HPDE6-E6E7 (cell line): ENCODE data around the gene MGAT5.
A peak's percentile ranks its signal among the peaks of the same experiment; 100 is the strongest.

Experiments used
- DNase-seq: peaks from one replicate; pipeline ENCODE4 v3.0.0; 2011; ENCODE audit warnings: missing footprints; ENCODE audit errors: extremely low spot score

Gene MGAT5

GRCh38 chr2:134253804-134254203, at the start of gene MGAT5:
Gene MGAT5 (plus strand): TSS chr2:134254072. CDS start chr2:134254404, 332 bp downstream.
- DNase-seq, result no peak

- no peak for DNase-seq
These were observed 48.8 kb upstream of the MGAT5 start for GRCh38 chr2:134205087-134205486.

DNA sequence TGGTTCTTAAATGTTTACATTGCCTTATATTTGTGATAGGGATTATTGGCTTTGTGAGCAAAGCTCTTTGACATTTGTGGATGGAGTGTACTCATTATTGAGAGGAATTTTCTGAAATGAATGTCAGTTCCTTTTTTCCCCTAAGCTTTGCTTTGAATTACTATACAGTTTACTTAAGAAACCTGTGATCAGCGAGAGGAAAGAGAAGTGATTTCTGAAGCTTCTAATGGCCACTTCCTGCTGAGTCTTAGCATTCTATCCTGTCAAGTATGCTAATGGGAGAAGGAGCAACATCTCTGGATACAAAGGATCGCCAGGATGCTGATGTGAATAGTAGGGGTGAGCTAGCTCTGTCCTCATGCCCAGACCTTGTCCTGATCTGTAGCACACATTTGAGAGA, 47.8 kb upstream of the MGAT5 start:
- DNase-seq, result no peak

GRCh38 chr2:134206573-134206972, 47.3 kb upstream of the MGAT5 start:
- DNase-seq, result no peak

GRCh38 chr2:134207589-134208209, 46.2 kb upstream of the MGAT5 start:
- peak; percentile 58 for DNase-seq

GRCh38 chr2:134208825-134209224, 45.0 kb upstream of the MGAT5 start:
- DNase-seq, result no peak

DNA sequence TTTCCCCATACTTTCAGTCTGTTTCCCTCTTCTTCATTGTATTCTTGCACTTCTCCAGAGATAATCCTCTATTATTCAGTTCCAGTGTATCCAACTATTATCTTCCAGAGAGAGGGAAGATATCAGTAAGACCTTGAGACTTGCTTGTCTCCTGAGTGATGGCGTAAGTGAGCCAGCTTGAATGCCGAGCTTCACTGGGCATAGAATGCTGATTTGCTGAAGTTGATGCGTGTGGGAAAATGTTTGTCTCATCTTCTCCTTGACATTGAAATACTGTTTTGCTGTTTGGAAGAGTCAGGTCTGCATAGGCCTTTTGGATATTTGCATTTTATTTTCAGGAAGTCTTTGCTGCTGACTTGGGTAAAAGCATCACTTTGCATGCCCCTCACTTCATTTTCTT, 41.1 kb upstream of the MGAT5 start:
- DNase-seq, result no peak

GRCh38 chr2:134216152-134216829, 37.6 kb upstream of the MGAT5 start:
- DNase-seq, result peak; percentile 60

DNA sequence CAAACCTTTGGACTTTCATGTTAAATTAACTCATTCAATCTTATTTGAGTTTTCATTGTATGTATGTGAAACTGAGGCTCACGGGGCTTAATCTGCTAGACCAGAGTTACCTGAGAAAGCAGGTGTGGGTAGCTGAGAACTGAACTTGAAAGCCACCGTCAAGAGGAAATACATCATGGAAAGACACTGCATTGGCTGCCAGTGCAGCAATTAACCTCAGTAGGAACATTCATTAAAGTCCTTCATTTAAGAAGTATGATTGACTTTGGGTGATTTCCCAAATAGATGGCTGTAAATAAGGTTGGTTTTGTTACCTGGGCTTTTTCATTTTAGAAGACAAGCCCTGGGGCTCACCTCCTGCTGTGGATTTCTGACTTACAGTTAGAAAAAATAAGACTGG, 36.5 kb upstream of the MGAT5 start:
- DNase-seq, result no peak

- no peak for DNase-seq
These were observed 35.9 kb upstream of the MGAT5 start for GRCh38 chr2:134217924-134218323.

GRCh38 chr2:134218414-134218813, 35.5 kb upstream of the MGAT5 start:
- no peak for DNase-seq

GRCh38 chr2:134218930-134219658, 34.8 kb upstream of the MGAT5 start:
- no peak for DNase-seq

DNA sequence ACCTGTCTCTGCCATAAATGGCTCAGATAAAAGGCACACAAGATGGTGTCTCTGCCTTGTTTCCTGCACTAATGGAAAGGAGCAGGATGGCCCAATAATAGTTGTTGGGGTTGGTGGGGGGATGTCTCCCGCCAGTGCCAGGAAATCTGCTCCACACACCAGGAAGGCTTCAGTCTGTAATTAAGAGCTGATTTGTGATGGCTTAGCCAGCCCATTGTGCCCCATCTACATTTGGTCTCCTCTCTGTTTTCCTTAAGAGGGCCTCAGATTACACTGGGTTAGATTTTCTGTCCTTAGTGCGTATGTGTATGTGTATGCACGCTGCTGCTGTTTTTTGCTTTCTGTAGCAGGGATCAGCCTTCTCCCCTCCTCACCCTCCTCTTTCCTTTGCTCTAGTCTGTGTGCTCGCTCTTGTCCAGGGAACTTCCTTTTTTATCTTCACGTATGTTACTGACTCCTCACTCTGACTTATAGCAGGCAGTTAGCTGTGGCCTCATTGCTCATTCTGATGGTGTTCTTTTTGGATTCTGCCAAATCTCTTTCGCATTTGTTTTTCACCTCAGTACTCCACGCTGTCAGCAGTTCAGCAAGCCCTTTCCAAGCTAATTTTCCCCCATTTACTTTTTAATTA, 33.4 kb upstream of the MGAT5 start:
- DNase-seq, result no peak

GRCh38 chr2:134224005-134224404, 29.9 kb upstream of the MGAT5 start:
- no peak for DNase-seq

GRCh38 chr2:134225173-134225572, 28.7 kb upstream of the MGAT5 start:
- no peak for DNase-seq

DNA sequence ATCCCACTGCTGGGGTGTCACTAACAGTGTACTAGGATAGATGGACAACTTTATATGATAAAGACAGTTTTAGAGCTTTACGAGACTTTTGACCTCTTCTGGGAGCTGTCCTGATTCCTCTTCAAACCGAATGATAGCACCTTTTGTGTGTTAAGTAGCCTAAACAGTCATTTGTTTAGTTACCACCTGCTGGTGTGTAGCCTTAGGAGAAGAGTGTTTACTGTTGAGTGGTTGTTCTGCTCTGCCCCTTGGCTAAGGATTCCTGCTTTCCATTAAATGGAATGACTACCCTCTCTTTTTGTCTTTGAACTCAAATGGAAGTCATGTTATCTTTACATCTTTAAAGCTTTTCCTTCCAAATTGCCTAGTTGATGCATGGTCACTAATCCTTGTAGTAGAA, 28.0 kb upstream of the MGAT5 start:
- no peak for DNase-seq

DNA sequence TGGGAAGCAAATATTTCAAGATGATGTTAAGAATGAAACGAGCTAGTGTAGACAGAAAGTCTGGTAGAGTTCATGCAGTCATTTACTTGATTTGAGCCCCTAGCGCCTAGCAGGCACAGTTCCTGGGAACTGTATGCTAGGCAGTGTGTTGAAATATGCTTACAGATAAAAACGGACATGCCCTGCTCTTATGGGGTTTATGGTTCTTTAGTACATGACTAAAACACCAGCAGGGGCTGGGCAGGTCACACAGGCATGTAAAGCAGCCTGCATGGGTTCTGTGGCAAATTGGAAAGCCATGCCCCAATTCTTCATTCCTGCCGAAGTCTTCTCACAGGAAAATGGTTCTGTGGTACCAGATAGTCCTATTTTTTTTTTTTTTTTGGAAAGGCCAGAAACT, 27.3 kb upstream of the MGAT5 start:
- DNase-seq, result no peak

- DNase-seq, result no peak
These were observed 26.2 kb upstream of the MGAT5 start for GRCh38 chr2:134227666-134228065.

- no peak for DNase-seq
These were observed 25.4 kb upstream of the MGAT5 start for GRCh38 chr2:134228493-134228903.

DNA sequence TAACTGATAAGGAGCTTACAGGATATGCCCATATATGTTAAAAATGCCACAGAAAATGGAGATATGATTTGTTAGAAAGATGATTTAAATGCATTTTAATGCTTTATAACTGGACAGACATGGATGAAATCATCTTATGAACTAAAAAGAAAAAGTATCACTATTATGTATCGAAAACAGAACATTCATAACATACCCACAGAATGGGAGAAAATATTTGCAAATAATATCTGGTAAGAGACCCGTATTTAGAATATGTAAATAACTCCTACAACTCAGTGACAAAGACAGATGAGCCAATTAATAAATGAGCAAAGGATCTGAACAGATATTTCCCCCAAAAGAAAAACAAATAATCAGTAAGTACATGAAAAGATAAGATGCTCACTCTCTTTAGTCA, 24.3 kb upstream of the MGAT5 start:
- DNase-seq, result no peak

DNA sequence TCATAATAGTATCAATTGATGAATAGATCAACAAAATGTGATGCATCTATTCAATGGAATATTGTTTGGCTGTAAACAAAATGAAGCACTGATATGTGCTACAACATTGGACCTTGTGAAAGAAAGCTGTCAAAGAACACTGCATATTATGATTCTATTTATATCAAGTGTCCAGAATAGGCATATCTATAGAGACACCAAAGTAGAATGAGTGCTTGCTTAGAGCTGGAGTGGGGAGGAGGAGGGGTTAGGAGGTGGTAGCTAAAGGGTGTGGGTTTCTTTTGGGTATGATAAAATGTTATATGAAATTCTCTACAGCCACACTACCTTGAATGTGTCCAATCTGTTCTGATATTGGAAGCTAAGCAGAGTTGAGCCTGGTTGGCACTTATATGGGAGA, 23.0 kb upstream of the MGAT5 start:
- no peak for DNase-seq

DNA sequence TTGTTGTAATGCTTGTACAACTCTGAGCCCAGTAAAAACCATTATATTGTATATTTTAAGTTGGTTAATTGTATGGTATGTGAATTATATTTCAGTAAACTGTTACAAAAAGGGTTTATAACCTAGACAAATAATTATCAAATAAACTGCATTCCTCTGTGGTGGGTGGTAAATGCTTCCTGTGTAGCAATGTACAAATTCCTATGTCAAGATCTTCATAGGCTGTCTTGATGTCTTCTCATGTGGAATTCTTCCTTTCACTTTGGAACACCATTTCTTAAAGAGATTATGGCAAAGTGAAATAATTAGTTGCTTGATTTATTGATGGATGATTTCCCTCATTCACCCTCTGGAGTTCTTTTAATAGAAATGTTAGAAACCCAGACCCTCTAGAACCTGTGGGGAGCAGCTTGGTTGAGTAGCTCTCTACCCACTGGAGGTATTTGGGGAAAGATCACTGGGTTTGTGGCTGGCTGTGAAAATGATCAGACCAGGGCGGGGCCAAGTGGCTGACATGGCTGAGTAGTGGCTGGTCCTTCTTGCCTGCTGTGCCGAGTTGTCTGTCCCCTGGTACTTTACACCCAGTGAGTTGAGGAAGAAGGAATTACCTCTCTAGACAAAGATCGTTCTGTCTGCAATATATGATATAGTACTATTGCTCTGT, 22.4 kb upstream of the MGAT5 start:
- DNase-seq, result no peak
